Dendritic cell treated with granulocyte-macrophage colony-stimulating factor and Interleukin-4, amounts not matched to agents 40 ng/mL and 50 ng/mL, for 4 days (primary cell): ENCODE data around the gene EMILIN2.
A peak's percentile ranks its signal among the peaks of the same experiment; 100 is the strongest.

ENCODE experiments used
- H3K27ac Mint-ChIP-seq: one replicate; pipeline ENCODE4 v1.8.0; 2022; ENCODE audit warnings: mild to moderate bottlenecking, mixed read lengths
- H3K27me3 Mint-ChIP-seq: one replicate; pipeline ENCODE4 v1.8.0; 2022; ENCODE audit warnings: mild to moderate bottlenecking, mixed read lengths
- H3K36me3 Mint-ChIP-seq: one replicate; pipeline ENCODE4 v1.8.0; 2022; ENCODE audit warnings: low read depth, mixed read lengths
- H3K4me1 Mint-ChIP-seq: one replicate; pipeline ENCODE4 v1.8.0; 2022; ENCODE audit warnings: low read depth, mixed read lengths
- H3K4me3 Mint-ChIP-seq: one replicate; pipeline ENCODE4 v1.8.0; 2022; ENCODE audit warnings: mild to moderate bottlenecking, moderate library complexity, mixed read lengths
- H3K9me3 Mint-ChIP-seq: one replicate; pipeline ENCODE4 v1.8.0; 2022; ENCODE audit warnings: mixed read lengths
- intact Hi-C: fragments of 100-400 bp; cut with micrococcal nuclease; formaldehyde crosslinking; loops from one replicate; pipeline ENCODE4 v1.15.0; 2022

The EMILIN2 gene

GRCh38 chr18:2871111-2871720 lies 24.4 kb downstream of the EMILIN2 start:
- H3K4me1 Mint-ChIP-seq: peaks cover 68% of the 10 kb centered on the region
- H3K4me3 Mint-ChIP-seq: no peak overlapping the region
- peak overlapping the region; percentile 46 for H3K27ac Mint-ChIP-seq
- intact Hi-C loops: no loop called here
- no peaks in the 10 kb centered on the region for H3K27me3 Mint-ChIP-seq
- no peaks in the 10 kb centered on the region for H3K9me3 Mint-ChIP-seq
- H3K36me3 Mint-ChIP-seq: peaks cover 75% of the 10 kb centered on the region

GRCh38 chr18:2872095-2872494 lies 25.3 kb downstream of the EMILIN2 start:
- no peaks in the 10 kb centered on the region for H3K27me3 Mint-ChIP-seq
- intact Hi-C loops: no loop called here
- peaks cover 68% of the 10 kb centered on the region for H3K4me1 Mint-ChIP-seq
- no peaks in the 10 kb centered on the region for H3K9me3 Mint-ChIP-seq
- H3K27ac Mint-ChIP-seq: no peak overlapping the region
- no peak overlapping the region for H3K4me3 Mint-ChIP-seq
- peaks cover 68% of the 10 kb centered on the region for H3K36me3 Mint-ChIP-seq

- Mint-ChIP-seq H3K9me3 (no peaks in the 10 kb centered on the region), H3K27ac (peak overlapping the region; percentile 69), H3K4me1 (peaks cover 71% of the 10 kb centered on the region), H3K4me3 (no peak overlapping the region), H3K36me3 (peaks cover 66% of the 10 kb centered on the region), H3K27me3 (no peaks in the 10 kb centered on the region)
- intact Hi-C loops: no loop called here
Observed at GRCh38 chr18:2874765-2875164, 28.0 kb downstream of the EMILIN2 start.

GRCh38 chr18:2878656-2879330 lies 32.0 kb downstream of the EMILIN2 start:
- intact Hi-C loops: no loop called here
- H3K4me1 Mint-ChIP-seq: peaks cover 90% of the 10 kb centered on the region
- peaks cover 78% of the 10 kb centered on the region for H3K36me3 Mint-ChIP-seq
- no peak overlapping the region for H3K4me3 Mint-ChIP-seq
- no peaks in the 10 kb centered on the region for H3K9me3 Mint-ChIP-seq
- H3K27me3 Mint-ChIP-seq: no peaks in the 10 kb centered on the region
- no peak overlapping the region for H3K27ac Mint-ChIP-seq

- peaks cover 78% of the 10 kb centered on the region for H3K36me3 Mint-ChIP-seq
- no peaks in the 10 kb centered on the region for H3K27me3 Mint-ChIP-seq
- intact Hi-C loops: no loop called here
- no peak overlapping the region for H3K27ac Mint-ChIP-seq
- peaks cover 80% of the 10 kb centered on the region for H3K4me1 Mint-ChIP-seq
- H3K9me3 Mint-ChIP-seq: no peaks in the 10 kb centered on the region
- H3K4me3 Mint-ChIP-seq: no peak overlapping the region
Observed at GRCh38 chr18:2879889-2880288, 33.1 kb downstream of the EMILIN2 start.

- Mint-ChIP-seq H3K27ac (no peak overlapping the region), H3K9me3 (no peaks in the 10 kb centered on the region), H3K36me3 (peaks cover 78% of the 10 kb centered on the region), H3K27me3 (no peaks in the 10 kb centered on the region), H3K4me1 (peaks cover 74% of the 10 kb centered on the region), H3K4me3 (no peak overlapping the region)
- intact Hi-C loops: no loop called here
Observed at GRCh38 chr18:2880473-2880872, 33.7 kb downstream of the EMILIN2 start.

GRCh38 chr18:2881088-2881839 lies 34.5 kb downstream of the EMILIN2 start:
- Mint-ChIP-seq H3K27ac (peak overlapping the region; percentile 47), H3K9me3 (peaks cover 2% of the 10 kb centered on the region), H3K4me1 (peaks cover 69% of the 10 kb centered on the region), H3K4me3 (no peak overlapping the region), H3K36me3 (peaks cover 81% of the 10 kb centered on the region), H3K27me3 (no peaks in the 10 kb centered on the region)
- intact Hi-C loops: no loop called here

- Mint-ChIP-seq H3K36me3 (peaks cover 87% of the 10 kb centered on the region), H3K27ac (peak overlapping the region; percentile 47)
- intact Hi-C loops: no loop called here
Observed at GRCh38 chr18:2881840-2882195, 35.0 kb downstream of the EMILIN2 start.

GRCh38 chr18:2882201-2882600 lies 35.4 kb downstream of the EMILIN2 start:
- Mint-ChIP-seq H3K4me3 (no peak overlapping the region), H3K4me1 (peaks cover 73% of the 10 kb centered on the region), H3K27me3 (no peaks in the 10 kb centered on the region), H3K9me3 (peaks cover 12% of the 10 kb centered on the region), H3K27ac (no peak overlapping the region), H3K36me3 (peaks cover 91% of the 10 kb centered on the region)
- intact Hi-C loops: no loop called here

More at GRCh38 chr18:2881840-2882195, 35.0 kb downstream of the EMILIN2 start:
- no peaks in the 10 kb centered on the region for H3K27me3 Mint-ChIP-seq
- H3K4me3 Mint-ChIP-seq: no peak overlapping the region
- H3K4me1 Mint-ChIP-seq: peaks cover 73% of the 10 kb centered on the region
- peaks cover 8% of the 10 kb centered on the region for H3K9me3 Mint-ChIP-seq

GRCh38 chr18:2883076-2883735 lies 36.4 kb downstream of the EMILIN2 start:
- H3K4me3 Mint-ChIP-seq: no peak overlapping the region
- no peaks in the 10 kb centered on the region for H3K27me3 Mint-ChIP-seq
- peaks cover 92% of the 10 kb centered on the region for H3K36me3 Mint-ChIP-seq
- H3K9me3 Mint-ChIP-seq: peaks cover 18% of the 10 kb centered on the region
- peak overlapping the region; percentile 56 for H3K27ac Mint-ChIP-seq
- peaks cover 72% of the 10 kb centered on the region for H3K4me1 Mint-ChIP-seq
- intact Hi-C loops: no loop called here

- intact Hi-C loops: no loop called here
- Mint-ChIP-seq H3K27ac (no peak overlapping the region), H3K27me3 (no peaks in the 10 kb centered on the region), H3K4me1 (peaks cover 69% of the 10 kb centered on the region), H3K4me3 (no peak overlapping the region), H3K9me3 (peaks cover 18% of the 10 kb centered on the region), H3K36me3 (peaks cover 93% of the 10 kb centered on the region)
Observed at GRCh38 chr18:2884706-2885285, 38.0 kb downstream of the EMILIN2 start.

- Mint-ChIP-seq H3K4me1 (peaks cover 50% of the 10 kb centered on the region), H3K9me3 (peaks cover 18% of the 10 kb centered on the region), H3K4me3 (no peak overlapping the region), H3K36me3 (peaks cover 98% of the 10 kb centered on the region), H3K27me3 (no peaks in the 10 kb centered on the region), H3K27ac (peak overlapping the region; percentile 12)
- intact Hi-C loops: no loop called here
Observed at GRCh38 chr18:2887470-2887869, 40.7 kb downstream of the EMILIN2 start.

- H3K4me1 Mint-ChIP-seq: peaks cover 47% of the 10 kb centered on the region
- H3K4me3 Mint-ChIP-seq: no peak overlapping the region
- intact Hi-C loops: no loop called here
- H3K27me3 Mint-ChIP-seq: no peaks in the 10 kb centered on the region
- H3K9me3 Mint-ChIP-seq: peaks cover 24% of the 10 kb centered on the region
- peaks cover 98% of the 10 kb centered on the region for H3K36me3 Mint-ChIP-seq
- H3K27ac Mint-ChIP-seq: no peak overlapping the region
Observed at GRCh38 chr18:2889761-2890192, 43.0 kb downstream of the EMILIN2 start.
